GM19328 (cell line): ENCODE measurements around the gene SLC22A23.
A peak's percentile ranks its signal among the peaks of the same experiment; 100 is the strongest.

Experiments
- ATAC-seq: cut with Tn5 transposase; IDR thresholded peaks from one replicate; pipeline ENCODE4 v1.9.1; 2021; ENCODE audit warnings: mild to moderate bottlenecking, moderate library complexity; ENCODE audit not compliant: unreplicated experiment

Gene SLC22A23

DNA sequence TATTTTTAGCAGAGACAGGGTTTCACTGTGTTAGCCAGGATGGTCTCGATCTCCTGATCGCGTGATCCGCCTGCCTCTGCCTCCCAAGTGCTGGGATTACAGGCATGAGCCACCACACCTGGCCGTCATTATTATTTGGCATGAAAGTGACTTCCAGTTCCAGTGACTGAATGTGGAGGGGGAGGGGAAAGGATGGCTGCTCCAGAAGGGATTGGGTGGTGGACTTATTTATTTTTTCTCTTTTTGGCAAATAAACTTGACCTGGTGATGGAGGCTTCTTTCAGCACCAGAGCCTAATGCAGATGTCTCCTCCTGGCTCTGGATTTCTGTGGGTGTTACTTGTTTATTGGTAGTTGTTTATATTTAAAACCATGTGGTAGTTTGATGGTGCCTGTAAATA lies 16.9 kb upstream of the SLC22A23 start:
- no peak for ATAC-seq

DNA sequence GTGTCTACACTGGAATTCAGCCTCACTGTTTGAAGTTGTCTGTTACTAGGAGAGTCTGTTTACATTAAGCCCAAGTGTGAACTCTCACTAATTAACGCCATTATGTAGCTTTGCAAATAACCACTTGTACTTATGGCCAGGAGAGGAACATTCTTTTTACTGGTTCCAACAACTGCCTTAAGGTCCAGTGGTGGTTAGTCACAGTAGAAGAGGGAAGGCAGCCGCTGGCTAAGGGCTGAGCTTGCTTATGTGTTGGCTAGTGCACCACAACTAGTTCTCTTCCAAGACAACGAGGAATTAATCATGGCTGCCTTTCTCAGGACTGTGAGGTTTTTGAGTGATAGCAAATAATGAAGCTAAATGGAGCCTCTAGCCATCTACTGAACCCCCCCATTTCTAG lies 14.9 kb upstream of the SLC22A23 start:
- no peak for ATAC-seq

DNA sequence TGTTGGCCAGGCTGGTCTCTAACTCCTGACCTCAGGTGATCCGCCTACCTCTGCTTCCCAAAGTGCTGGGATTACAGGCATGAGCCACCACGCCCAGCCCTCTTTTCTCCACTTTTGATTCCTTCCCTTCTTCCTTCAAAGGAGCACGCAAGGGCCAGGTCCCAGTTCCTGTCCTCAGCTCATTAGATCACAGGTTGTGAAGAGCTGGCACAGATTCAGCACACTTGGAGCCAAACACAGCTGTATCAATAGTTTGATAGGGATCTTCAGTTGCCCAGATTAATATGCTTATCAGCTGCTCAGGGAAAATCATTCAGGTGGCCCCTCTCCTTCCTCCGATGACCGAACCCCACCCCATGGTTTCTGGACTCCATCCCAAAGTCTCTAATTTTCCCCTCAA lies 14.4 kb upstream of the SLC22A23 start:
- no peak for ATAC-seq

DNA sequence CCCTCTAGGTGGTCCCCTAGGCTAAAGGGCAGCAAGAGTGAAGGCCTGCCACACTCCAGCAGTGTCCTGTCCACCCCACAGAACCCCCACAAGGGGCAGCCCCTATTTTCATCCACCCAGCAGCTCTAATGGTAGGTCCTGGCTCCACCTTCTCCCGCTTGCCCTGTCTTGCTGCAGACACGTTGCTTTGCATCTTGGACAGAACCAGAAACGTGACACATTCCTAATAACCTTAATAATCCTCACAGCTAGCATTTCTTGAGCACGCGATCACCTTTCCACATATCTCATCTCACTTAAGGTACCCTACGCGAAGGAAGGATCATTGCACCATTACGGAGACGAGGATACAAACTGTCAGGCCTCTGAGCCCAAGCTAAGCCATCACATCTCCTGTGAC lies 11.7 kb upstream of the SLC22A23 start:
- no peak for ATAC-seq

DNA sequence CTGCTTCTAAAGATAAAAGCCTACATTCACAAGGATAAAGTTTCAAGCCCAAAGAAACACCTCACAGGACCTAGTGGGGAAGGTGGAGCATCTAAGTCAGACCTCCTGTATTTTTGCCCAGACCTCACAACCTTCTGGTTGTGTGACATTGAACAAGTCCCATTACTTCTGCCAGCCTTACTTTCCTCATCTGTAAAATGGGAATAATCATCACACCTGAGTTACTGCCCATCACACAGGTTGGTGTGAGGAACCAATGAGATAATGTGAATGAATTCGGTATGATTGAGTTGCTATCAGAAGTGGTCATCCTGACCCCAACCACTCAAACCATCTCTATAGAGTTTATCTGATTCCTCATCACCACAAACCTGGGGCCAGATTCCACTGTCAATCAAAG lies 11.1 kb upstream of the SLC22A23 start:
- no peak for ATAC-seq

DNA sequence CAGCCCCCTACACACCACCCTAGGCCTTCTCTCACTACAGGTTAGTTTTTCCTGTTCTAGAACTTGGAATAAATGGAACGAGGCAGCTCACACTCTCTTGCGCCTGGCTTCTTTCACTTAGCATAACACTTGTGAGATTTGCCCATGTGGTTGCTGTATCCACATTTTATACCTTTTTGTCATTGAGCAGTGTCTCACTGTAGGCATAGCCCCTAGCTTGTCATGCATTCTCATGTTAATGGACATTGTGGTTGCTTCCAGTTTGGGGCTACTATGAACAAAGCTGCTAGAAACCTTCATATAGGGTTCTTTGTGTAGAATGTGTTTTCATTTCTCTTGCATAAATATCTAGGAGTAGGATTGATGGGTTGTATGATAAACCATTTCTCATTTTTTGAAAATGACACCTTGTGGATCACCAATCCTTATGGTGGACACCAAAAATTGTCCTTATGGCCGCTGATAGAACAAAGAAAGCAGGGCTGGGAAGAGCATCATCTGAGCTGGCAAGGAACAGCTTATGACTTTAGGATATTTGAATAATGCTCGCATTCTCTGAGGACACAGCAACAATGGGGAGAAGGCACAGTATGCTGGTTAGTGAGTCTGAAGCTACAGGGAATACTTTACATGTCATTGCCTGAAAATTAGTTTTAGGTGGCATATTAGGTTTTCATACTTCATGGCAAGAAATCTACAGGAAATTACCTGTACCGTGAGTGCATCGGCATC lies 9.8 kb upstream of the SLC22A23 start:
- ATAC-seq: no peak

DNA sequence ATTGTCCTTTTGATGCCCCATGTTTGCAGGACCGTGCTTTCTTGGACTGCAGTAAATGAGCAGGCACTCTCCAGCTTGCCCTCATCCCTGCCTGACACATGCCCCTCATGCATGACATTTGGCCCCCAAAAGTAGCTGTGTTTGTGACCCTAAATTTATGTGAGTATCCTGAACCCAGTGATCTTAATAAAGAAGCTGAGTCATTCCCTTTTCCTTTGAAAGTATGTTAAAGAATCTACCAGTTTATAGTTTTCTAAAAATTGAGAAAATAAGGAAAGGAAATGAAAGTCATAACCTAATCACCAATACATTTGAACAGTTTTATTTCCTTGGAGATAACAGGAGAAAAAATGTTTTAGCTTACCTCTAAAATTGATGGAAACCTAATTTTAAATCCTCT lies 3.4 kb upstream of the SLC22A23 start:
- ATAC-seq: no peak

DNA sequence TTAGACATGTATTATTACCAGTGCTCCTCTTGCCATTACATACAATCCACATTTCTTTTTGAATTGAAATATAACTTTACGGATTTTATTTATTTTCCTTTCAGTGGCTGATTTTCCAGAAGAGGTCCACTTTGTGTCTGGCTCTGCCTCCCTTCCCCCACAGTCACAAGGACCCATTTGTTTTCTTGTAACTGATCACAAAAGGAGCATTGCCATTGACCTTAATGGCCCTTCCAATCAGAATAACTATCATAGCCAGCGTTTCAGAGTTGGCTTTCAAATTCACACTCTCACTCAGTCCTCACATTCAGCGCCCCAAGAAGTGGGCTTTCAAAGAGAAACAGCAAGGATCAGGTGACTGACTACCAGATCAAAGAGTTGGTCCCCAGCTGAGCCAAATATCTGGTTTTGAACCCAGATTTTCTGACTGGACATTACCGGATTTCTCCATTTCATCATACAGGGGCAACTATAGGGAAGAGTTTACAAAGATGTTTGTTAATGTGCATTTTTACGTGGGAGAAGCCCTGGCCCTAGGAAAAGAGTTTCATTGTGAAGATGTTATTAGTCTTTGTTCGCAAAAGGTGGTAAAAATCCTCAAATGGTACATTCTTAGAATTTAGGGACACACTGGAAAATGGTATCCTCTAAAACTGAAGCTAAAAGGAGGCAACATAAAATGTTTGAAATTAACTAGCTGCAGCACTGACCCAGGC lies 2.0 kb upstream of the SLC22A23 start:
- ATAC-seq: no peak

DNA sequence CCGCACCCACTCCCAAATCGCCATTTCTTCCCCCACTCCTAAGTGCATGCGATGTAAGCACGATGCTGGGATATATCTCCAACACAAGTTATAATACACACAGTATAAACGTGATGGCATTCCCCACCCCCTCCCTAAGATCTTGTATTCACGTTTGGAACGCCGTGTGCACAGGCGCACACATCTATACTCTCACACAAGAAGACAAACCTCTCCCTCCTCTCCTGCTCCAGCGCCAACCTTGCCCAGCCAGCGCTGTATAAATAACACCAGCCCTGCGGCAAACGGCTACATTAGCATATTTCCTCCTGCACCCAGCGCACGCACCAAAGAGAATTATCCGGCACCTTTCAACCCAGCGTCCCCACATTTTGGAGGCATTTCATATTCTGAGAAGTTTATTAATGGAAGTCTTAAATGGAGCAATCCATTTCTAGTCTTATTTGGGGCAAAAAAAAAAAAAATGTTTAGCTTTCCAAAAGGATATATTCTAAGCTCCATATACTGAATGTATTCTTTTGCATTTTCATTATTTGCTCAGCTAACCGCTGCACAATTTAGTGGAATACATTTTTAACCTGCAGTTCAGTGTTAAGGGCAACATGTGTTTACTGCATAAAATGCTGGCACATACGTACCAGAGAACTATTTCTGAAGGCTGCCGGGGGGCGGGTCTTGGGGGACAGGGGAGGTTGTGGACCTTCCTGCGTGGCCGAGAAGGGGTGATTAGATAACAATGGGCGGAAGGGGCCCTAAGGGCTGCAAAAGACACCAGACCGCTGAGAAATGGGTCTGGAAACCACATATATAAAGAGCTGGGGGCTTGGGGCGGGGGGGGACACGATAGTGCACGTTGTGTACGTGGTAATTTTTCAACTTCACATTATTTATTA lies 1.1 kb upstream of the SLC22A23 start:
- ATAC-seq: no peak

DNA sequence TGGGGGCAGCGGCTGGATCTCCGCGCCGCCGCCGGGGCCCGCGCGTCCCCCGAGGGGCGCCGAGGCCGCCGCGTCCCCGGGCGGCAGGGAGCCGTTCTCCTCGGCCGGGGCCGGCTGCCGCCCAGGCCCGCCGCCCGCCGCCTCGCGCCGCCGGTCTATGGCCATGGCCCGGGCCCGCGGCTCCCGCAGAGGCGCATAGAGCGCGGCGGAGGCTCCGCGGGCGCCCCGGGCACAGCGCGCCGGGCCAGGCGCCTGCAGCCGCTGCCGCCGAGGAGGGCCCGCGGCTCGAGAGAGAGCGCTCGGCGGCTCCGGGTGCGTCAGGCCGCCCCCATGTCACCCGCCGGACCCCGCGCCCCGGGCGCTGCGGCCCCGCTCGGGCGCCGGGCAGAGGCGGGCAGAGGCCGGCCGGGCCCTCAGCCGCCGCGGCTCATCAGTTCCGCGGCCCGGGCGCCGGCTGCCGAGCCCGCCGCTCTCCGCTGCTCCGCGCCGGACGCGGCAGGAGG lies 404 bp downstream of the SLC22A23 start:
- peak; percentile 35 for ATAC-seq

DNA sequence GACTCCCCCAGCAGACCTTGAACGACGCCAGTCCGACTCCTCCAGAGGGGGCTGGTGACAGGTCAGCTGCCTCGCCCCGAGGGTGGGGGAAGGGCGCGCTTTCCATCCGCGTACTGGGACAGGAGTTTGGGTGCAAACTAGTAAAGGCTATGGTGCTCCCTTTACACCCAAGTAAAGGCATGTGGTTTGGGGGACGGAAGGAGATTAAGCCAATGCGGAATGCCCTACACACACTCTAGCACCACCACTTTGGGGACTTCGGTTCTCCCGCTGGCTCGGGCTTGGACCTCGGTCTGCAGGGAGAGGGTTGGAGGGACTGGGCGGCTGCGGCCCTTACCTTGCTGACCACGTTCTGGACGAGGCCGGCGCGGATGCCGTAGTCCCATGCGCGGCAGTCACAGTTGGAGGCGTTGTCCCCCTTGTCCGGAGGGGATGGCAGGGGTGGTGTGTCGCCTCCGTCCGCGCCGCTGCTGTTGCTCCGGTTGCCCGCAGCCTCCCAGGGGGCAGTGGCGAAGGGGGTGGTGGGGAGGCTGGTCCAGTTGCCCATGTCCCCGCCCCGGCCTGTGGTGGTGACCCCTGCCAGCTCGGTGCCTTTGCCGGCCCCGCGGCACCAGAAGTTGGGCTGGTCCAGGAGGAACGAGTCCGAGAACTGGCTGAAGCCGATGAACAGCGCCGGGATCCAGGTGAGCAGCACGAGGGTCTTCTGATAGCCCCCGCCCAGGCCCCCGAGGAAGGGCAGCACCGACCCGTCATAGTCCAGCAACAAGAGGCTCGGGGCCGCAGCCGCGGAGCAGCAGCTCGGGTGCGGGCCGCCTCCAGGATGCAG lies 1.1 kb downstream of the SLC22A23 start:
- no peak for ATAC-seq

DNA sequence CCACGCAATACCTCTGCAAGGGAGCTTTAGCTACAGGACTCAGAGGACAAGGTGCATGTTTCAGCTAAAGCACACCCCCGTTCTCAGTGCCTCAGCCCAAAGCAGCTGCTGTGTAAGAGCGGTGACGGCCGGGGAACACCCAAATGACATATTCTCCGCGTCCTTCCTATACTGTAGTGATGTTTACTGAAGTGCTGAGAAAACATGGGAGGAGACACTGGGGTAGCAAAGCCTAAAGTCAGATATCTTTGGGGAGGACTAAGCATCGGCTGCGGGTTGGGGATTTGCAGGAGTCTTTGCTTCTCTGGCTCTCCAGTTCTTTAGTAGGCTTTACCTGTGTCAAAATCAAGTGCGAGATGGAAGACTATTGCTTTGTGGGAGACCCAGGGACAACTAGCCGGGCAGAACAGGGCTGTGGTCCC lies 1.7 kb downstream of the SLC22A23 start:
- ATAC-seq: no peak

DNA sequence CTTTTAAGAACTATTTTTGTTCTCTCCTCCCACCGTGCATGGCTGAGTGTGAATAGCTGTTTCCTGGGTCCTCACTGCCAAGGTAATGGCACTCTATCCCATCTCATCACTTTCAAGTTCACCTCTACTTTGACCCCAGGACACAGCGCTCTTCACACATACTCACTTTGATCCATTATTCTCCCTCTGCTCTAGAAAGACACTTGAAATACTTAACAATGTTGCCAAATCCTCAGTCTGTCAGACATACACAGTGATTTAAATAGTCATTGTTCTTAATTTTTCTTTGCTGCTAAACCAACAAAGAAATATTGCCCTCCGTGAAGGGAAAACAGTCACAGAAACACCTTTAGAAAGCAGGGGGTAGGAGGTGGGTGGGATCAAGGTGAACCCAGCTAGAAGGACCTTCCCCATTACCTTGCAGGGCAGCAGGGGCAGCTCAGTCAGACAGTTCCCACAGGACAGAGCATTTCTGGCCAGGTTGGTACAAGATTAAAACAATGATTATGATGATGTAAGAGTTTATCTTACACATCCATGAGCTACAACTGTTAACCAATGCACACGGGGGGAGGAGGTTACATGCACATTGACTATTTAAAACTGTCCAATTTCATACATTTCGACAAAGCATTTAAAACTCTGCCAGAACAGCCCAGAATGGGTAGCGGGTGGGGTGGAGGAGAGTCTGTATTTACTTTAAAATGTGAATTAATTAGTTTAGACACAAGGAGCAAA lies 2.4 kb downstream of the SLC22A23 start:
- no peak for ATAC-seq

DNA sequence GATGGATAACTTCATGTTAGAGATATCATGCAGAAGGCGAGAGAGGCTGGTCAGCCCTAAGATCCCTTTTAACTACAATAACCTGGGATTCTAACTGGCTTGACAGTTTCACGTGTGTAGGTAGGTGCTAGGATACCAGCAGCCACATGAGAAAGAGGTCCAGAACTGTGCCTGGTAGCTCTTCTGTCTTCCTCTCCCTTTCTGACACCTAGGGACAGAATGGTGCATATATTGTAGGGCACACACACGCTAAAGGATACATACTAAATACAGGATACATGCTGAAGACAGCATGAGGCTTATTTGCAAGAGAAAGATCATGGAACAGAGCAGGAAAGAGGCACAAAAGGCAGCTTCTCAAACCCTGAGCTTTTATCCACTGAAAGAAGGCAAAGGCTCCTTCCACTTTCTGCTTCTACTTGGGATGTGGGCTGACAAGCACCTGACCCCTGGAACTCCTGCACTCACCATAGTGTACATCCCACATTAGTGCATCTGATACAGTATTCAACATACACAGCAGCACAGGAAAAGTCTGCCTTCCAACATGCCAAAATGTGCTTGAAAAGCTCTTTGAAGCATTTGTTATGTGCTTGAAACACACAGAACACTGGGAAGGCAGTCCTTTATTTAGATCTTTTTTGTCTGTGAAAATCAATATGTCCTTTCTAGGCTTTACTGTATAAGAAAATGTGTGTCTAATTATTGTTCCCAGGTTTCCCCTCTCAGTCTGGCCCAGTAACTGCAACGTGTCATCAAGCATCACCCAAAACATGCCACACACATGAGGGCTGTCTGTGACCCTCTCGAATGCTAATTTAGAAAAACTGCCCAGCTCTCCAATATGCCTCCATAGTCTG lies 3.2 kb downstream of the SLC22A23 start:
- ATAC-seq: no peak

DNA sequence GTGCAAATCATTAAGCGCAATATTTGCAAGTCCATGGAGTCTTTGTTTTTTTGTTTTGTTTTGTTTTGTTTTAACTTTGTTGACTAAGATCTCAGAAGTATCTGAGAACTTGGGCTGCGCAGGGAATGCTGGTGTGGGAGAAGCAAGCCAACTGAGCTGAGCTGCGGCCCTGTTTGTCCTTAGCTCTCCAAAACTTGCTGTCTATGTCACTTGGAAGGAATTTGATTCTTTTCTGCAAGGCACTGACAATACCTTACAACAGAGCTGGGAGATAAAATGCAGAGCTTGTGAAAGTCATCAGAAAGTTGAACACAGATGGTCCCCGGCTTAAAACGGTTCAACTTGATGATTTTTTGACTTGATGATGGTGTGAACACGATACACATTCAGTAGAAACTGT lies 5.4 kb downstream of the SLC22A23 start:
- no peak for ATAC-seq

DNA sequence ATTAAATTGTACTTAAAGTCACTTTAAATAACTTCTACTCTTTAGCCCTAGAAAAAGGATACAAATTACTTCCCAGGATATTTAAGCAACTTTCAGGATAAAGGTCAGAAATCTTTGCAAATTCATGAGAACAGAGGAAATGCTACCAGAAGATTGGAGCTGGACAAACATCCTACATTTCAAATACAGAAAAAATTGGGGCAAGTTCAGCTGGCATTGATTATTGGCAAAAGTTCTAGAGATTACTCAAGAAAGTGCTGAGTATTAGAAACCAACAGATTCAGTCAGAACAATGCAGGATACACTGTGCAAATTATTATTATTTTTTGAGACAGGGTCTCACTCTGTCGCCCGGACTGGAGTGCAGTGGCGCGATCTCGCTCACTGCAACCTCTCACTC lies 6.0 kb downstream of the SLC22A23 start:
- ATAC-seq: no peak

DNA sequence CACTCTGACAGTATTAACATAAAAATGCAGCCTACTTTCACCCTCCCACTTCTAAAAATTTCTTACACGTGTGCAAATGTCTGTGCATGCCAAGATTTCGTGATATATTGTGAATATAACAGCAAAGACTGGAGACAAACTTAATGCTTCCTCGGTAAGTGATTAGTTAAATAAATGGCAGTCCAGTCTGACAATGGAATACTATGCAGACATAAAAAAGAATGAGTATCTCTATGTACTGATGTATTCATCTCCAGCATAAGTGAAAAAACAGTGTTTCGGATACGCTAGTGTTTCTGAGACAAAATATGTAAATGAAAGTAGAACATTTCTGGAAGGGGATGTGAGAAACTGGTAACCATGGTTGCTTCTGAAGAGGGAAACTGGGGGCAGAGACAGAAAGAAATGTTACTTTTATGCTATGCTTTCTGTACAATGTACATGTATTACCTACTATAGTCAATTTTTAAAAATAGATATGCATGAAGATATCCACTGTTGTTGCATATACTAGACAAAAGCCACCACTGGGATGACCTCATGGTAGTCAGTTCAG lies 7.0 kb downstream of the SLC22A23 start:
- ATAC-seq: no peak

DNA sequence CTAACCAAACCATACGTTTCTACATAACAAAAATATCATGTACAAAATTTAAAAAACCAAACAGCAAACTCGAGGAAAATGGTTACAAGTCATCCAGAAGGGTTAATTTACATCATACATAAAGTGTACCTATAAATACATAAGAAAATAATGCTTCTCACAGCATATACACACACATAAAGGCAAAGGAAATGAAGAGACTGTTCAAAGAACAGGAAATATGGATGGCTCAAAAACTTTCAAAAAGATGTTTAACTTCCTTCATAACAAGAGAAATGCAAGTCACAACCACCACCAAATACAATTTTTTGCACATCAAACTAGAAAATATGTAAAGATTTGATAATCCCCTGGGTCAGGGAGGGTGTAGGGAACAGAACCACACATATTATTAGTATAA lies 7.5 kb downstream of the SLC22A23 start:
- ATAC-seq: no peak

DNA sequence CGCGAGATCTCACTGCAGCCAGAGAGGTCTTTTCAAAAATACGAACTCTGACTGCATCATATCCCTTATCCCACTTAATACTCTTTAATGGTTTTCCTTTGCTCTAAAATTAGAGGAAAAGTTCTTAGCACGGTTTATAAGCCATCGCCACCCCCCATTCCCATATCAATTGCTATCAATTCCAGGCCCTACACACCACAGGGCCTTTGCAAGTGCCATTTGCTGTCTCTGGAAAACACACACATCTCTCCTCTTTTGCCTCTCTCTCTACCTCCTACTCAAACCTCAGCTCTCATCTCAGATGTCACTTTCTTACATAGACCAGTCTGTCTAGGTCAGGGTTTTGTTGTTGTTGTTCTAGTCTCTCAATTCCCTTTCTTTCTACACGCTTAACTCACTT lies 9.8 kb downstream of the SLC22A23 start:
- ATAC-seq: no peak
